Bronchial epithelial cell (primary cell): ENCODE results near the gene SNTG2. TPM values are rescaled to one million over a fixed set of nuclear protein-coding genes. Genes with fewer than 3 reads are reported as not detected.
A peak's percentile ranks its signal among the peaks of the same experiment; 100 is the strongest.

Source experiments
- DNase-seq: peaks from one replicate; pipeline ENCODE4 v3.0.0-alpha.2; 2010; ENCODE audit warnings: low read depth
- FAIRE-seq: peaks from 2 replicates; lab custom pipeline; 2011; peaks lifted over from hg19 to GRCh38; lab: Jason Lieb, UNC
- H3K27me3 ChIP-seq: 2 replicates; pipeline ENCODE4 v1.5.1; 2011; ENCODE audit warnings: low read length; ENCODE audit not compliant: control insufficient read depth, insufficient read depth
- H3K36me3 ChIP-seq: 2 replicates; pipeline ENCODE4 v1.5.1; 2011; ENCODE audit warnings: low read length; ENCODE audit not compliant: control insufficient read depth, insufficient read depth
- H3K4me3 ChIP-seq: 2 replicates; pipeline ENCODE4 v1.5.1; 2011; ENCODE audit warnings: mild to moderate bottlenecking, low read depth, low read length, control low read depth
- CTCF ChIP-seq: IDR thresholded peaks from 2 replicates; pipeline ENCODE4 v1.5.1; 2011; ENCODE audit warnings: mild to moderate bottlenecking, moderate library complexity, low read length, control low read depth, inconsistent platforms; ENCODE audit not compliant: insufficient read depth, severe bottlenecking
- total RNA-seq: library from RNA; depleted of rRNA; stranded (reverse); fragments of >200 nt; gene quantifications from 2 replicates; pipeline ENCODE4 v1.2.1, GENCODE V29; 2014

The SNTG2 gene
- not detected in 2 replicates for total RNA-seq

GRCh38 chr2:950080-950966, at the start of gene SNTG2:
SNTG2 (plus strand) TSS chr2:950849; CDS start chr2:950997, 148 bp downstream.
- DNase-seq (no peak), FAIRE-seq (no peak)
- H3K36me3 ChIP-seq, result no peaks in the 10 kb centered on the region
- no peak for TF ChIP-seq CTCF
- H3K27me3 ChIP-seq, result peaks cover 4% of the 10 kb centered on the region
- peak within 1 kb of the TSS; percentile 29 for H3K4me3 ChIP-seq

- DNase-seq, result no peak
- Histone ChIP-seq H3K27me3 (no peaks in the 10 kb centered on the region), H3K4me3 (no peak overlapping the region), H3K36me3 (no peaks in the 10 kb centered on the region)
- FAIRE-seq, result no peak
- TF ChIP-seq CTCF, result no peak
Measured at GRCh38 chr2:902584-902983, 48.1 kb upstream of the SNTG2 start.

- no peak overlapping the region for H3K4me3 ChIP-seq
- H3K36me3 ChIP-seq, result no peaks in the 10 kb centered on the region
- no peaks in the 10 kb centered on the region for H3K27me3 ChIP-seq
- no peak for TF ChIP-seq CTCF
- FAIRE-seq (no peak), DNase-seq (no peak)
Measured at GRCh38 chr2:903223-903900, 47.3 kb upstream of the SNTG2 start.

GRCh38 chr2:904246-905024, 46.2 kb upstream of the SNTG2 start:
- Histone ChIP-seq H3K27me3 (no peaks in the 10 kb centered on the region), H3K4me3 (no peak overlapping the region), H3K36me3 (no peaks in the 10 kb centered on the region)
- FAIRE-seq (no peak), DNase-seq (no peak)
- no peak for TF ChIP-seq CTCF

GRCh38 chr2:905091-905832, 45.4 kb upstream of the SNTG2 start:
- Histone ChIP-seq H3K36me3 (no peaks in the 10 kb centered on the region), H3K27me3 (no peaks in the 10 kb centered on the region), H3K4me3 (no peak overlapping the region)
- no peak for TF ChIP-seq CTCF
- FAIRE-seq (no peak), DNase-seq (no peak)
